ENCODE data around the gene ASIC4.

The ASIC4 gene

GRCh38 chr2:219574484-219575311, 60.4 kb downstream of the ASIC4 start:
- Histone ChIP-seq H3K36me3 (ENCODE audit: control insufficient read depth in 5 of 5, insufficient read depth in 5 of 5, low read length in 5 of 5) (no peaks in the 10 kb centered on the region), H3K27ac (ENCODE audit: low read depth, low read length) (no peak overlapping the region), H3K4me3 (ENCODE audit: low read depth in 1 of 5, low read length in 5 of 5) (no peak overlapping the region), H3K9me3 (ENCODE audit: control insufficient read depth in 5 of 5, low read length in 5 of 5) (no peaks in the 10 kb centered on the region), H3K27me3 (ENCODE audit: control insufficient read depth in 5 of 5, insufficient read depth in 4 of 5, low read length in 5 of 5) (peaks cover 2 to 24% (median 22%) of the 10 kb centered on the region in 5 donors), H3K9ac (ENCODE audit: low read length in 5 of 5) (no peak overlapping the region), H3K4me1 (ENCODE audit: control insufficient read depth in 5 of 5, insufficient read depth in 5 of 5, low read length in 5 of 5) (peaks cover 0 to 25% (median 16%) of the 10 kb centered on the region in 5 donors)

- Histone ChIP-seq H3K9ac (ENCODE audit: low read length in 5 of 5) (no peak overlapping the region), H3K4me1 (ENCODE audit: control insufficient read depth in 5 of 5, insufficient read depth in 5 of 5, low read length in 5 of 5) (peaks cover 0 to 17% (median 10%) of the 10 kb centered on the region in 5 donors), H3K27ac (ENCODE audit: low read depth, low read length) (no peak overlapping the region), H3K4me3 (ENCODE audit: low read depth in 1 of 5, low read length in 5 of 5) (no peak overlapping the region), H3K27me3 (ENCODE audit: control insufficient read depth in 5 of 5, insufficient read depth in 4 of 5, low read length in 5 of 5) (peaks cover 2 to 24% (median 22%) of the 10 kb centered on the region in 5 donors), H3K9me3 (ENCODE audit: control insufficient read depth in 5 of 5, low read length in 5 of 5) (no peaks in the 10 kb centered on the region), H3K36me3 (ENCODE audit: control insufficient read depth in 5 of 5, insufficient read depth in 5 of 5, low read length in 5 of 5) (no peaks in the 10 kb centered on the region)
Measured at GRCh38 chr2:219575566-219576504, 61.6 kb downstream of the ASIC4 start.

- Histone ChIP-seq H3K4me3 (ENCODE audit: low read depth in 1 of 5, low read length in 5 of 5) (no peak overlapping the region), H3K4me1 (ENCODE audit: control insufficient read depth in 5 of 5, insufficient read depth in 5 of 5, low read length in 5 of 5) (peaks cover 0 to 12% (median 7%) of the 10 kb centered on the region in 5 donors), H3K27ac (ENCODE audit: low read depth, low read length) (no peak overlapping the region), H3K27me3 (ENCODE audit: control insufficient read depth in 5 of 5, insufficient read depth in 4 of 5, low read length in 5 of 5) (peaks cover 2 to 24% (median 22%) of the 10 kb centered on the region in 5 donors), H3K36me3 (ENCODE audit: control insufficient read depth in 5 of 5, insufficient read depth in 5 of 5, low read length in 5 of 5) (no peaks in the 10 kb centered on the region), H3K9me3 (ENCODE audit: control insufficient read depth in 5 of 5, low read length in 5 of 5) (no peaks in the 10 kb centered on the region), H3K9ac (ENCODE audit: low read length in 5 of 5) (no peak overlapping the region)
Measured at GRCh38 chr2:219576505-219577388, 62.5 kb downstream of the ASIC4 start.

- H3K27me3 ChIP-seq (ENCODE audit: control insufficient read depth in 5 of 5, insufficient read depth in 4 of 5, low read length in 5 of 5) = peaks cover 2 to 24% (median 22%) of the 10 kb centered on the region in 5 donors
- H3K9ac ChIP-seq (ENCODE audit: low read length in 5 of 5) = no peak overlapping the region
- no peak overlapping the region for H3K4me3 ChIP-seq (ENCODE audit: low read depth in 1 of 5, low read length in 5 of 5)
- no peak overlapping the region for H3K27ac ChIP-seq (ENCODE audit: low read depth, low read length)
- H3K36me3 ChIP-seq (ENCODE audit: control insufficient read depth in 5 of 5, insufficient read depth in 5 of 5, low read length in 5 of 5) = no peaks in the 10 kb centered on the region
- H3K9me3 ChIP-seq (ENCODE audit: control insufficient read depth in 5 of 5, low read length in 5 of 5) = no peaks in the 10 kb centered on the region
- peaks cover 0 to 10% (median 5%) of the 10 kb centered on the region in 5 donors for H3K4me1 ChIP-seq (ENCODE audit: control insufficient read depth in 5 of 5, insufficient read depth in 5 of 5, low read length in 5 of 5)
Measured at GRCh38 chr2:219578811-219579613, 64.7 kb downstream of the ASIC4 start.

- Histone ChIP-seq H3K36me3 (ENCODE audit: control insufficient read depth in 5 of 5, insufficient read depth in 5 of 5, low read length in 5 of 5) (no peaks in the 10 kb centered on the region), H3K9me3 (ENCODE audit: control insufficient read depth in 5 of 5, low read length in 5 of 5) (no peaks in the 10 kb centered on the region), H3K27me3 (ENCODE audit: control insufficient read depth in 5 of 5, insufficient read depth in 4 of 5, low read length in 5 of 5) (peaks cover 0 to 15% (median 10%) of the 10 kb centered on the region in 5 donors), H3K4me3 (ENCODE audit: low read depth in 1 of 5, low read length in 5 of 5) (no peak overlapping the region), H3K27ac (ENCODE audit: low read depth, low read length) (no peak overlapping the region), H3K9ac (ENCODE audit: low read length in 5 of 5) (no peak overlapping the region), H3K4me1 (ENCODE audit: control insufficient read depth in 5 of 5, insufficient read depth in 5 of 5, low read length in 5 of 5) (peaks cover 0 to 10% (median 5%) of the 10 kb centered on the region in 5 donors)
Measured at GRCh38 chr2:219581346-219581745, 67.1 kb downstream of the ASIC4 start.
